GM10266 (cell line): ENCODE results near the gene GATA5.

ENCODE experiments used
- DNase-seq: peaks from one replicate; pipeline ENCODE4 v3.0.0; 2012; ENCODE audit errors: extremely low spot score
- CTCF ChIP-seq: IDR thresholded peaks from 2 replicates; pipeline ENCODE4 v1.5.1; 2012; ENCODE audit warnings: mild to moderate bottlenecking, low read depth; ENCODE audit not compliant: control insufficient read depth, insufficient read depth; ENCODE audit errors: missing control alignments

GATA5 gene

GRCh38 chr20:62458275-62459251 lies 17.2 kb downstream of the GATA5 start:
- TF ChIP-seq CTCF, result no peak
- DNase-seq, result no peak

- TF ChIP-seq CTCF, result no peak
- DNase-seq, result no peak
Measured at GRCh38 chr20:62457831-62458230, 18.0 kb downstream of the GATA5 start.

- no peak for DNase-seq
- no peak for TF ChIP-seq CTCF
Measured at GRCh38 chr20:62457098-62457497, 18.7 kb downstream of the GATA5 start.

GRCh38 chr20:62455929-62456328 lies 19.9 kb downstream of the GATA5 start:
- no peak for TF ChIP-seq CTCF
- DNase-seq, result no peak

- no peak for DNase-seq
- TF ChIP-seq CTCF, result no peak
Measured at GRCh38 chr20:62454904-62455636, 20.7 kb downstream of the GATA5 start.

GRCh38 chr20:62453186-62453808 lies 22.5 kb downstream of the GATA5 start:
- no peak for DNase-seq

More at GRCh38 chr20:62453186-62453808, 22.5 kb downstream of the GATA5 start:
- no peak for TF ChIP-seq CTCF
